ENCODE results near the gene FAM193B.

DNA sequence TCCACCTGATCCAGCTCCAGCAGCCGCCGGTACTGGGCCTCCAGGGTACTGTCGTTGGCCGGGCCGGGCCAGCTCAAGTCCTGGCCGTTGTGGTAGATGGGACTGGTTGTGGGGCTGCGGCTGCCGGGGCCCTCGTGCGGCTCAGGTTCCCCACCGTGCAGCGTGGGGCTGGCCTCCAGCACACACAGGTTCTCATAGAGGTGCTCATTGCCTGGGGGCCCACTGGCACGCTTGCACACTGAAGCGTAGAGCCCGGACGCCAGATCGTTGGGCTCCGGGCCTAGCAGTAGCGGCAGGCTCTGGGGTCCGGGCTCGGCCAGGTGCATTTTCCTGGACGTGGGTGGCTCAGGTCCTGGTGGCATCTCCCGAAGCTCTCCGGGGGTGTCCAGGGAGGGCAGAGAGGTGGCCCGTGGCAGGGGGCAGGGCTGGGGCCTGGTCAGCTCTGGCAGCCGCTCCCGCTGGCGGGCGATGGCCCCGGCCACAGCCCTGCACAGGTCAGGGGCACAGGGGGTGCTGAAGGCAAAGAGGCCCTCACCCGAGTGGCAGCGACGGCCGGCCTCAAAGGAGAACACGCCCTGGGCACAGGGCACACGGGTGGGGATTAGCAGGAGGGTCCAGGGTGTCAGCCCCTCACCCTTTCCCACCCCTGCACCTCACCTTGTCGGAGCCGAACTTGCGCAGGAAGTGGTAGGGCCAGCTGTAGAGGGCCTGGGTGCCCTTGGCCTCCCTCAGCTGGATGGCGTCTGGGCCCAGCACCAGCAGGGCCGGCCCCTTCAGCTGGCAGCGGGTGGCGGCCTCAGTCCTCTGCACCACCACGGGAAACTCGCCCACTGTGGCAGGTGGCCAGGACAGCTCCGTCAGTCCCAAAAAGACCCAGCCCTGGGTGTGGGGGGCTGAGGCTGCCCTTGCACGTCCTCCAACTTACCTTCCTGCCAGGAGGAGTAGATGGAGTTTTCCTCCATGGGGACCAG is 50.0 kb downstream of the FAM193B start:
- TF ChIP-seq ESRRA (IDR thresholded peaks at IDR 0.05; ENCODE audit: borderline replicate concordance, low read depth) = no peak
- no peak for TF ChIP-seq MTA3 (IDR thresholded peaks at IDR 0.05; ENCODE audit: borderline replicate concordance)
- no peak for TF ChIP-seq ZNF445 (CRISPR knock-in tag; IDR thresholded peaks at IDR 0.05; ENCODE audit: low read depth)
- TF ChIP-seq EZH2 (IDR thresholded peaks at IDR 0.05; ENCODE audit: borderline replicate concordance, low read depth, low read length) = no peak
- TF ChIP-seq TCF7L2 (IDR thresholded peaks at IDR 0.05; ENCODE audit: low read depth, low read length) = no peak
- TF ChIP-seq PHF8 (IDR thresholded peaks at IDR 0.05; ENCODE audit: borderline replicate concordance, low read length) = no peak
- TF ChIP-seq EP300 (IDR thresholded peaks at IDR 0.05; ENCODE audit: low read length) = no peak
- TF ChIP-seq SMARCB1 (IDR thresholded peaks at IDR 0.05; ENCODE audit: insufficient read length, low read depth) = no peak
- no peak for TF ChIP-seq NCOR1 (IDR thresholded peaks at IDR 0.05)
- TF ChIP-seq ZNF253 (CRISPR knock-in tag; conservative IDR thresholded peaks at IDR 0.05) = no peak
- TF ChIP-seq BHLHE40 (IDR thresholded peaks at IDR 0.05; ENCODE audit: low read length) = no peak
- TF ChIP-seq, protein P1, sequence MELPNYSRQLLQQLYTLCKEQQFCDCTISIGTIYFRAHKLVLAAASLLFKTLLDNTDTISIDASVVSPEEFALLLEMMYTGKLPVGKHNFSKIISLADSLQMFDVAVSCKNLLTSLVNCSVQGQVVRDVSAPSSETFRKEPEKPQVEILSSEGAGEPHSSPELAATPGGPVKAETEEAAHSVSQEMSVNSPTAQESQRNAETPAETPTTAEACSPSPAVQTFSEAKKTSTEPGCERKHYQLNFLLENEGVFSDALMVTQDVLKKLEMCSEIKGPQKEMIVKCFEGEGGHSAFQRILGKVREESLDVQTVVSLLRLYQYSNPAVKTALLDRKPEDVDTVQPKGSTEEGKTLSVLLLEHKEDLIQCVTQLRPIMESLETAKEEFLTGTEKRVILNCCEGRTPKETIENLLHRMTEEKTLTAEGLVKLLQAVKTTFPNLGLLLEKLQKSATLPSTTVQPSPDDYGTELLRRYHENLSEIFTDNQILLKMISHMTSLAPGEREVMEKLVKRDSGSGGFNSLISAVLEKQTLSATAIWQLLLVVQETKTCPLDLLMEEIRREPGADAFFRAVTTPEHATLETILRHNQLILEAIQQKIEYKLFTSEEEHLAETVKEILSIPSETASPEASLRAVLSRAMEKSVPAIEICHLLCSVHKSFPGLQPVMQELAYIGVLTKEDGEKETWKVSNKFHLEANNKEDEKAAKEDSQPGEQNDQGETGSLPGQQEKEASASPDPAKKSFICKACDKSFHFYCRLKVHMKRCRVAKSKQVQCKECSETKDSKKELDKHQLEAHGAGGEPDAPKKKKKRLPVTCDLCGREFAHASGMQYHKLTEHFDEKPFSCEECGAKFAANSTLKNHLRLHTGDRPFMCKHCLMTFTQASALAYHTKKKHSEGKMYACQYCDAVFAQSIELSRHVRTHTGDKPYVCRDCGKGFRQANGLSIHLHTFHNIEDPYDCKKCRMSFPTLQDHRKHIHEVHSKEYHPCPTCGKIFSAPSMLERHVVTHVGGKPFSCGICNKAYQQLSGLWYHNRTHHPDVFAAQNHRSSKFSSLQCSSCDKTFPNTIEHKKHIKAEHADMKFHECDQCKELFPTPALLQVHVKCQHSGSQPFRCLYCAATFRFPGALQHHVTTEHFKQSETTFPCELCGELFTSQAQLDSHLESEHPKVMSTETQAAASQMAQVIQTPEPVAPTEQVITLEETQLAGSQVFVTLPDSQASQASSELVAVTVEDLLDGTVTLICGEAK (IDR thresholded peaks at IDR 0.05) = no peak
- TF ChIP-seq, protein P1 (CRISPR knock-in tag; IDR thresholded peaks at IDR 0.05) = no peak
- TF ChIP-seq JUNB (CRISPR knock-in tag; conservative IDR thresholded peaks at IDR 0.05) = no peak
- TF ChIP-seq ZNF384 (IDR thresholded peaks at IDR 0.05; ENCODE audit: low read depth, low read length) = no peak

All from K562 (cell line).